ENCODE results near the gene UBL7.

GRCh38 chr15:74431116-74431515 is 29.8 kb downstream of the UBL7 start:
- TF ChIP-seq CTCF (IDR thresholded peaks at IDR 0.05; ENCODE audit: low read length) (no peak), EZH2phosphoT487 (IDR thresholded peaks at IDR 0.05; ENCODE audit: low read length) (no peak), EZH2 (optimal IDR thresholded peaks at IDR 0.05; ENCODE audit: low read depth, low read length) (no peak)

Measured in MM.1S (cell line).